ENCODE results near the gene OR1D5.

DNA sequence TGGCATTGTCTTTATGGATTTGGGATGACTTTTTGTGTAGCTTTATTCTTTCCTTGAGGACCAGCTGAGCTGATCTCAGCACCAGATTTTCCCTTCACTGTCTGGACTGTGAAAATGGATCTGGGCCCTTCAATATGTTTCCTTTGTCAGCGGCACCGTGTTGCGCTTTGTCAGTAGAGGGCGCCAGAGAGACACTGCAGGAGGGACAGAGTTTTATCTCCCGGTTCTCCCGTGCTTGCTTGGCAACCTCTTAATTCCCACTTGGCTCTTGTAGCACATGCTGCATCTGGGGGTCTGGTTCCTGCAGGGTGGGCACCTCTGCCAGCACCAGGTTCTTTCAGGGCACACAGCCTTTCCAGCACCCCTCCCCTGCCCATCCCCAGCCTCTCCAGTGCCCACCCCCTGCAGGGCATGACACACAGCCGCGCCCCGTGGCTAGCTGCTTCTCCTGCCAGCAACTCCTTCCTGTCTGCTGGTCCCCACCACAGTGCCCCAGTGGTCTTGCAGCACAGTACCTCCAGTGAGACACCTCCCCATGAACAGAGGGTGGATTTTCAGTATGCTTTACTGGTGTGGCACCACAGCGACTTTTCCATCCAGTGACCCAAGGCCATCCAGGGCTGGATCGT is 19.6 kb downstream of the OR1D5 start:
- TF ChIP-seq, protein P1, sequence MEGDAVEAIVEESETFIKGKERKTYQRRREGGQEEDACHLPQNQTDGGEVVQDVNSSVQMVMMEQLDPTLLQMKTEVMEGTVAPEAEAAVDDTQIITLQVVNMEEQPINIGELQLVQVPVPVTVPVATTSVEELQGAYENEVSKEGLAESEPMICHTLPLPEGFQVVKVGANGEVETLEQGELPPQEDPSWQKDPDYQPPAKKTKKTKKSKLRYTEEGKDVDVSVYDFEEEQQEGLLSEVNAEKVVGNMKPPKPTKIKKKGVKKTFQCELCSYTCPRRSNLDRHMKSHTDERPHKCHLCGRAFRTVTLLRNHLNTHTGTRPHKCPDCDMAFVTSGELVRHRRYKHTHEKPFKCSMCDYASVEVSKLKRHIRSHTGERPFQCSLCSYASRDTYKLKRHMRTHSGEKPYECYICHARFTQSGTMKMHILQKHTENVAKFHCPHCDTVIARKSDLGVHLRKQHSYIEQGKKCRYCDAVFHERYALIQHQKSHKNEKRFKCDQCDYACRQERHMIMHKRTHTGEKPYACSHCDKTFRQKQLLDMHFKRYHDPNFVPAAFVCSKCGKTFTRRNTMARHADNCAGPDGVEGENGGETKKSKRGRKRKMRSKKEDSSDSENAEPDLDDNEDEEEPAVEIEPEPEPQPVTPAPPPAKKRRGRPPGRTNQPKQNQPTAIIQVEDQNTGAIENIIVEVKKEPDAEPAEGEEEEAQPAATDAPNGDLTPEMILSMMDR (IDR thresholded peaks at IDR 0.05; ENCODE audit: insufficient read depth, low read depth, low read length): no peak
- TF ChIP-seq EZH2 (IDR thresholded peaks at IDR 0.05; ENCODE audit: insufficient read depth, low read length): no peak
